ES-I3 (cell line): ENCODE data around the gene SRSF6.
"Not testable (repeated sequence)": the region's sequence is repeated elsewhere in the genome, so short reads cannot be mapped to it uniquely, and the experiment has no call there.

Experiments
- H3K36me3 ChIP-seq: 2 replicates; pipeline ENCODE4 v1.6.1; 2013; ENCODE audit warnings: mild to moderate bottlenecking, low read length, control low read depth, moderate library complexity; ENCODE audit not compliant: insufficient read depth
- H3K4me1 ChIP-seq: 2 replicates; pipeline ENCODE4 v1.6.1; 2013; ENCODE audit warnings: mild to moderate bottlenecking, control low read depth, low read length; ENCODE audit not compliant: insufficient read depth
- H3K9ac ChIP-seq: 2 replicates; pipeline ENCODE4 v1.6.1; 2013; ENCODE audit warnings: low read depth, mild to moderate bottlenecking, low read length, moderate library complexity
- H3K9me3 ChIP-seq: 2 replicates; pipeline ENCODE4 v1.6.1; 2013; ENCODE audit warnings: mild to moderate bottlenecking, low read length, moderate library complexity; ENCODE audit not compliant: control insufficient read depth, insufficient read depth

Gene SRSF6

GRCh38 chr20:43438578-43439316 is 18.9 kb upstream of the SRSF6 start:
- no peaks in the 10 kb centered on the region for H3K9me3 ChIP-seq
- H3K36me3 ChIP-seq, result no peaks in the 10 kb centered on the region
- no peak overlapping the region for H3K9ac ChIP-seq
- no peaks in the 10 kb centered on the region for H3K4me1 ChIP-seq

- no peak overlapping the region for H3K9ac ChIP-seq
- no peaks in the 10 kb centered on the region for H3K36me3 ChIP-seq
- no peaks in the 10 kb centered on the region for H3K4me1 ChIP-seq
- H3K9me3 ChIP-seq, result no peaks in the 10 kb centered on the region
Observed at GRCh38 chr20:43440531-43440930, 17.2 kb upstream of the SRSF6 start.

- H3K36me3 ChIP-seq, result no peaks in the 10 kb centered on the region
Observed at GRCh38 chr20:43442282-43442880, 15.3 kb upstream of the SRSF6 start.

GRCh38 chr20:43444107-43444506 is 13.6 kb upstream of the SRSF6 start:
- Histone ChIP-seq H3K9me3 (no peaks in the 10 kb centered on the region), H3K36me3 (no peaks in the 10 kb centered on the region), H3K4me1 (no peaks in the 10 kb centered on the region), H3K9ac (no peak overlapping the region)

More at GRCh38 chr20:43442282-43442880, 15.3 kb upstream of the SRSF6 start:
- H3K9ac ChIP-seq, result no peak overlapping the region
- H3K9me3 ChIP-seq, result no peaks in the 10 kb centered on the region
- no peaks in the 10 kb centered on the region for H3K4me1 ChIP-seq

GRCh38 chr20:43446361-43446879 is 11.3 kb upstream of the SRSF6 start:
- Histone ChIP-seq H3K9ac (no peak overlapping the region), H3K4me1 (no peaks in the 10 kb centered on the region), H3K9me3 (no peaks in the 10 kb centered on the region), H3K36me3 (no peaks in the 10 kb centered on the region)

GRCh38 chr20:43448431-43448747 is 9.3 kb upstream of the SRSF6 start:
- not testable (repeated sequence) for H3K9me3 ChIP-seq, H3K36me3 ChIP-seq, H3K4me1 ChIP-seq, H3K9ac ChIP-seq

GRCh38 chr20:43448748-43449535 is 8.8 kb upstream of the SRSF6 start:
- Histone ChIP-seq H3K9me3 (no peaks in the 10 kb centered on the region), H3K36me3 (no peaks in the 10 kb centered on the region), H3K9ac (no peak overlapping the region), H3K4me1 (no peaks in the 10 kb centered on the region)

- no peaks in the 10 kb centered on the region for H3K36me3 ChIP-seq
- H3K4me1 ChIP-seq, result no peaks in the 10 kb centered on the region
- no peak overlapping the region for H3K9ac ChIP-seq
- no peaks in the 10 kb centered on the region for H3K9me3 ChIP-seq
Observed at GRCh38 chr20:43450841-43451799, 6.6 kb upstream of the SRSF6 start.

- no peaks in the 10 kb centered on the region for H3K4me1 ChIP-seq
- no peaks in the 10 kb centered on the region for H3K36me3 ChIP-seq
- H3K9me3 ChIP-seq, result no peaks in the 10 kb centered on the region
Observed at GRCh38 chr20:43452404-43453126, 5.1 kb upstream of the SRSF6 start.

GRCh38 chr20:43456252-43456651 is 1.4 kb upstream of the SRSF6 start:
- not testable (repeated sequence) for H3K9me3 ChIP-seq, H3K4me1 ChIP-seq
- Histone ChIP-seq H3K36me3 (peaks cover 21% of the 10 kb centered on the region), H3K9ac (peak overlapping the region; percentile 98; the same call in 1 of the 2 replicates)

More at GRCh38 chr20:43452404-43453126, 5.1 kb upstream of the SRSF6 start:
- no peak overlapping the region for H3K9ac ChIP-seq

GRCh38 chr20:43456809-43457639 is 672 bp upstream of the SRSF6 start:
- H3K36me3 ChIP-seq, result peaks cover 21% of the 10 kb centered on the region
- H3K9me3 ChIP-seq, result no peaks in the 10 kb centered on the region
- H3K4me1 ChIP-seq, result no peaks in the 10 kb centered on the region
- H3K9ac ChIP-seq, result peak overlapping the region; percentile 98

- Histone ChIP-seq H3K9ac (peak overlapping the region; percentile 98), H3K36me3 (peaks cover 34% of the 10 kb centered on the region), H3K9me3 (no peaks in the 10 kb centered on the region), H3K4me1 (no peaks in the 10 kb centered on the region)
Observed at GRCh38 chr20:43458422-43458924, 777 bp downstream of the SRSF6 start.
